GM18858 (cell line): ENCODE results near the gene ZNF451.
A peak's percentile ranks its signal among the peaks of the same experiment; 100 is the strongest.
"Not testable (repeated sequence)": the region's sequence is repeated elsewhere in the genome, so short reads cannot be mapped to it uniquely, and the experiment has no call there.

Experiments
- ATAC-seq: cut with Tn5 transposase; IDR thresholded peaks from one replicate; pipeline ENCODE4 v1.9.1; 2021; ENCODE audit not compliant: unreplicated experiment

The ZNF451 gene

DNA sequence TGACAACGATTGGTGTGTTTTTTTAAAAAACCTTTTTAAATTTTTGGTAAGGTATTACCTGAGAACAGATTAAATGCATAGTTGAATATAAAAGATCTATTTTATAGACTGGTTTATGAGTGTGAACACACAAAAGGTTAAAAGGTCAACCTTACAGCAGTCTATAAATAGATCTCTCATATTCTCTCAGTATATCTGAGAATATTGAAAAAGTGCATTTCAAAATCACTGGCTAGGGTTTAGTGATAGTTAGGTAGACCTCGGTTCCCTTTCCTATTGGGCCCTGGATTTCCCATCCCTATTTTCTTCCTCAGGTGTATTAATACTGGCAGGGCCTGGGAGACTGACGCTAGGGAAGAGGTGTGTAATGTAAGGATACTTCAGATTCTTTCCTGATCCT lies 723 bp upstream of the ZNF451 start:
- ATAC-seq, result no peak

DNA sequence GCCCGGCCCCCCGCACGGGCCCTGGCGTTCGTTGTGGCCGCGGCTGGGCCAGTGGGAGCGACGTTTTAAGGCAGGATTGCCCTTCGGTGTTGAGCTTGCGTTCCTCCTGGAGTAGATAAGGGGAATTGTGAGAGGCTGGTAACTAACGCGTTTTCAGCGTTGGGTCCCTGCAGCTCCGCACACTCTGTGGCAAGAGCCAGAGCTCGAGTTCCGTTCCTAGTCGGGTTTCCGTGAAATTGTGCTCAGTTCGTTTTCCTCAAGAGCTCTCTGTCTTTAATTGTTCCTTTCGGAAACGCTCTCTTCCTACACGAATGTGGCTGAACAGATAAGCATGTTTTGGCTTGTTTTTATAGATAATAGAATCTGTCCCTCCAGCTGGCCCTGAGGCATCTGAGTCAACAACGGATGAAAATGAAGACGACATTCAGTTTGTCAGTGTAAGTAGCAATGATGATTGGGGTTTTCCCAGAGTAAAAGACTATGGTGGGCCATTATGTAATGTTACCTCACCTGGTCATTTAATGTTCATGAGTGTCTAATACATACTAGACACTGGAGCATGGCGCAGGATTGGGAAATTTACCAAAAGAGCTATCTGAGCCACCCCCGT lies 575 bp downstream of the ZNF451 start:
- ATAC-seq, result peak; percentile 3

DNA sequence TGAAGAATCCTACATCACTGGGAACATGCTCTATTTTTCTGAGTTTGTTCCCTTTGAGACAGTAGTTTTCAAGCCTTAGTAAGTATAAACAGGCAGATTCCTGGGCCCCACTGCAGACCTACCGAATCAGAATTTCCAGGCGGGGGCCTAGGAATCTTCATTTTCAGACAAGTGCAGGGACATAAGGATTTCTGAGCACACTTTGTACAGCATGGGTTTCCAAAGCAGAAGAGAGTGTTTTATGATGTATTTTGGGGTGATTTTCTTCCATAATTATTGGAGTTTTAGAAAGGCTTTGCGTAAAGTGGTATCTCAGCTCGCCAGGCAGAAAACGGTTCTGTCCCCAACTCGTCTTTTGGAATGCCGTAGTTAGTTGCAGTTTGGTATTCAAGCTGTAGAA lies 1.4 kb downstream of the ZNF451 start:
- not testable (repeated sequence) for ATAC-seq

DNA sequence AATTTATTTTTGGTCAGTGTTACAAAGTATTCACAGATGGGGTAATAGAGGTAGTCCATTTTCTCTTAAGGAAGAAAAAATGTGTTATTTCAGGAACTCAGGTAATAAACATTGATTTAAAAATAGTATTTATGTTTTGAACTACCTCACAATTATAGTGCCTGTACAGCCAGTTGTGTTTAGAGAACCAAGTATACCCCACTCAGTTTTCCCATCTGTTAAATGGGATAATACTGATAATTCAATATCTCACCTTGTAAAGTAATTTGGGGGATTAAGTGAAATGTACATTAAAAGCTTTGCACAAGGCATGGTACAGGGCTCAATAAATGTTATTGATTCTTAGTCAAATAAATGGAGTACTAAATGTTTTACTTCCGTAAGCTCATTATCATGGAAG lies 4.7 kb downstream of the ZNF451 start:
- no peak for ATAC-seq

DNA sequence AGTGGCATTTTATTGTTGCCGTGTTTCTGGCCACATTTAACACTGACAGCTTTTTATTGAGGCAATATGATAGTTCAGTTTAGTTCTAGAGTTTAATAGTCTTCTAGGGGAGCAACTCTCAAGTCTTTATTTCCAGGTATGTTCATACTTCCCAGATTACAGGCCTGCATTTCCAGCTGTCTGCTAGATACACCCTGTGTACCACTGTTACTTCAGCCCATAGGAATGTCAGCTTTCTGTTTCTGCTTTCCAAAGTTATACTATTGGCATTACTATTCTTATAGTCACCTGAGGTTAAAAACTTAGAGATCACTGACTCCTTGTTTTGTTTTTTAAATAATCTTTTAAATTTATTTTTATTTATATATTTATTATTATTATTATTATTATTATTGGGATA lies 7.6 kb downstream of the ZNF451 start:
- no peak for ATAC-seq

DNA sequence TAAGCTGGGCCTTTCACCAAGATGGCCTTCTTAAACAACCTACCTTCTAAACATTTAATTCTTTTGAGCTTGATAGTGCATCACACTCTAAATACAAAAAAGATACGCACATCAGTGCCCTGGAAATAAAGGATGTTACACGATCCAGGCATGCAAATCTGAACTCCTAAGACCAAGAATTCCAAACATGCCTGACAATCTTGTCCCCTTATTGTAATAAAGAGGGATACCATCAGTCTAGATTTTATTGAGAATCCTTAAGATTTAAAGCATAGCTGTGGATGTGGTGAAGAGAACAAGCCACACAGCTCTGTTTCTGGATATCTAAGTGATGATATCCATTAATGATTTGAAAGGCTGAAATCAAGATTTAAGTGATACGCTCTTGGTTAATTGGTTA lies 13.0 kb downstream of the ZNF451 start:
- no peak for ATAC-seq

DNA sequence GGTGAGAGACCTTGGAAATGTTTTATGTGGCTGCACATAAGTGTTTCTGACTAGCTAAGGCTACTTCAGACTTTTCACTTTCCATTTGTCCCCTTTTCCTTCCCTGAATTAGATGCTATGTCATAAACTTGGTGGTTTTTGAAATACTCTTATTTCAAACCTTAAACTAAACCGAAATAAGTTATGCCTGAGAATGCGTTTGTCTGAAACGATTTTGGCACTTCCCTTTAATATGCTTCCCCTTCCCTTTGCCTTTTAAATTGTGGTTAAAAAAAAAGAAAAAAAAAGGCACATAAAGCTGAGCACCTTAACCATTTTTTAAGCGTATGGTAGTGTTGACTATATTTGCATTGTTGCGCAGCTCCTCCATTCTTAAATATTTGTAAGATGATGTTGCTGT lies 14.3 kb downstream of the ZNF451 start:
- ATAC-seq, result no peak

DNA sequence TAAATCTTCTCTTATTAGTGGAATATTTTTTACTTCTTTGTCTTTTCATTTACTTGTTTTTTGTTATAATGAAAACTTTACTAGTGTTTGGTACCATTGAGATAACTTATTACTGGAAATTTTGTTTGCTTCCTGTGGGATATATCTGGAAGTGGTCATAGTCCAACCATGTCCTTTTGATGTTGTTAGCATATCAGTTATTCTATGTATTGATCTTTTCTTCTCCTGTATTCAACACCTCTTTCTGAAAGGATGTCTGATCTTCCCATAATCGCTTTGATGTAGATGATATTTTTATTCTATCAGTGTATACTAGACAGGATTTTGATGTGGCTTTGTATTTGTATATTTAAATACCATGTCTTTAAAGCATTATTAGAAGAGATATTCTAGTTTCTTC lies 17.0 kb downstream of the ZNF451 start:
- no peak for ATAC-seq

DNA sequence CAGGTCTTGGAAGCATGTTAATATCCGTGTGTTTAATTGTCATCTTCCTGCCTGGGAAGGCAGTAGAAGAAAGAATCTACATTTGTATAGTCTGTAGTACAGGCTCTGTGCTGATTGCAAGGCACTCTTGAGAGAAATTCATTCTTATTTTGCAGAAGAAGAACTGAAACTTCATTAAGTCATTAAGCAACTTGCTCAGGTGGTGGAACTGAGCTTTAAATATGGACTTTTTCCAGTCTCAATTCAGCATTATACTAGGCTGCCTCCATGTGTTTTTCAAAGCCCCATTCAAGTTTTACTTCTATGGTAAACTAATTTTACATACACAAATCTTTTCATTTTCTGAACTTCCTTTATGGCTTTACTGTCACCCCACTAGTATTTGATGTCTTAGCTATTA lies 18.7 kb downstream of the ZNF451 start:
- peak; percentile 96 for ATAC-seq

DNA sequence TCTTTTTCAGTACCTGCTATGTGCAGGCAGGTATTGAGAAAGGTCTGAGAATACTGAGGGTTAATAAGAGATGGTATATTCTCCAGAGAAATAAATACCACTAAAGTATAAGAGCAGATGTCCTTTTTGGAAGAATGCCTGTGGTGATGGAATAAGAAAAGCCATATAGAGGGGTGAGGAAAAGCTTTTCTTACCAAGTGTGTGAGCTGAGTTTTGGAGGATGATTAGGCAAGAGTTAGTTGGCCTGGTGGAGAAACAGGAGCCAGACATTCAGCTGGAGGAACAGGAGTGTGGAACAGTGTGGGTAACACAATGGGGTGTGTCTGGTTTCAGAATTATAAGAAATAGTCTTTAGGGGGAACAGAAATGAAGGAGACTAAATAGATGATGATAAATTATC lies 19.9 kb downstream of the ZNF451 start:
- ATAC-seq, result no peak

DNA sequence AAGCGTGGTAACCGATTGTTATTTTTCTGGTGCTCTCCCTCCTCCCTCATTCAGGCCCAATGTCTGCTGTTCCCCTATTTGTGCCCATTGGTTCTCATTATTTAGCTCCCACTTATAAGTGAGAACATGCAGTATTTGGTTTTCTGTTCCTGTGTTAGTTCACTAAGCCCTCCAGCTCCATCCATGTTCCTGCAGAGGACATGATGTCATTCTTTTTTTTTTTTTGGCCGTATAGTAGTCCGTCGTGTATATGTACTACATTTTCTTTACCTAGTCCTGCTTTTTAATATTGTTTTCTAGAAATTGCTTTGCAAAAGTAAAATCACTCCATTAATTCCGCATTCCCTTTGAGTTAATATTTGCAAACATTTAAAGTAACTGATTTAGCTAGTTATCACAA lies 23.1 kb downstream of the ZNF451 start:
- ATAC-seq, result no peak

DNA sequence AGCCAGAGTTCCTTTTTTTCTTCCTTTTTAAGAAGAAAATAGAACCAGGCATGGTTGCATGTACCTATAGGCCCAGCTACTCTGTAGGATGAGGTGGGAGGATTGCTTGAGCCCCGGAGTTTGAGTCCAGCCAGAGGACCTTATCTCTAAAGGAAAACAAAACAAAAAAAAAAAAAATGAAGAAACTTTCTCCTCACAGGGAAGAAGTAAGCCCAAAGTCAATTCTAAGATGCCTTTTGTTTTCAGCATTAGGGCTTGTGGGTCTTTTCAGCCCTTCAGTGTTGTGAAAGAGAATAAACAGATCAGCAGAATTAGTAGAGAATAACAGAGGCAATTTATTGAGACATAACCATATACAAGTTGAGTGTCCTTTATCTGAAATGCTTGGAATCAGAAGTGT lies 26.8 kb downstream of the ZNF451 start:
- ATAC-seq, result no peak

DNA sequence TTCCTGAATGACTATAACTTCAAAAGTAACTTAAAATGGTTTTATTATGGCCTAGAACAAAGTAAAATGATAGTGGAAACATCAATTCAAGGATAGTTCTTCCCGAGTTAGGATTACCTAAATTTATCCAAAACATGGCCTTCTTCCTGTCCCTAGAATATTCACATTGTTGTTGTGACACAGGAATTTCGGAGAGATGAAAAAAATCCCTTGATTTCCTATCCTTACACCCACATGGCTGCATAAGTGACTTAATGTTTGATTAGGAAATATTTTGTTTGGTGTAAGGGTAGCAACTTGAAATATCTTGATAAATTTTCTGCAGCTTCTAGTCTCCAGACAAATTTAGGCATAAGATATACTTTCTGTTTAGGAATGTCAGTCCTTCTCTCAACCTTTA lies 27.8 kb downstream of the ZNF451 start:
- ATAC-seq, result no peak

DNA sequence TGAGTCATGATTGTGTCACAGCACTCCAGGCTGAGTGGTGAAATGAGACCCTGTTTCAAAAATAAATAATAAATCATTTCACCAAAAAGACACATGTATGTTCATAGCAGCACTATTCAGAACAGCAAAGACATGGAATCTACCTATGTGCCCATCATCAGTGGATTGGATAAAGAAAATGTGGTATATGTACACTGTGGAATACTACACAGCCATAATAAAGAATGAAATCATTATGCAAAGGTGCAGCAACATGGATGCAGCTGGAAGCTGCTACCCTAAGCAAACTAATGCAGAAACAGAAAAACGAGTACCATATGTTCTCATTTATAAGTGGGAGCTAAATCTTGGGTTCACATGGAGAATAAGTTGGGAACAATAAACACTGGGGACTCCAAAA lies 33.1 kb downstream of the ZNF451 start:
- ATAC-seq, result no peak

DNA sequence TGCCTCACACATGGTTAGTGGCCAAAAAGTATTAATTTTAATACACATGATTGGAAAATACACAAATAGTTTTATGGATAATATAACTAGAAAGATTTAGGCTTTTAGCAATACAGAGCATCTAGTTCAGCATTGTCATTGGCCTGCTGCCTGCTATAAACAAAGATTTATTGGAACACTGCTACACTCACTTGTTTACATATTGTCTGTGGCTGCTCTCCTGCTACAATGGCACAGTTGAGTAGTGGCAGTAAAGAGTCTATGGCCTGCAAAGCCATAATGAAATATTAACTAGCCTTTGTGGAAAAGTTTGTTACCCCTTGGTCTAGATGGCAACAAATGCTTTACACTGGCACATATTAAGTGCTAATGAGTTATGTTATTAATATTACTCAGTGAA lies 37.8 kb downstream of the ZNF451 start:
- ATAC-seq, result no peak

DNA sequence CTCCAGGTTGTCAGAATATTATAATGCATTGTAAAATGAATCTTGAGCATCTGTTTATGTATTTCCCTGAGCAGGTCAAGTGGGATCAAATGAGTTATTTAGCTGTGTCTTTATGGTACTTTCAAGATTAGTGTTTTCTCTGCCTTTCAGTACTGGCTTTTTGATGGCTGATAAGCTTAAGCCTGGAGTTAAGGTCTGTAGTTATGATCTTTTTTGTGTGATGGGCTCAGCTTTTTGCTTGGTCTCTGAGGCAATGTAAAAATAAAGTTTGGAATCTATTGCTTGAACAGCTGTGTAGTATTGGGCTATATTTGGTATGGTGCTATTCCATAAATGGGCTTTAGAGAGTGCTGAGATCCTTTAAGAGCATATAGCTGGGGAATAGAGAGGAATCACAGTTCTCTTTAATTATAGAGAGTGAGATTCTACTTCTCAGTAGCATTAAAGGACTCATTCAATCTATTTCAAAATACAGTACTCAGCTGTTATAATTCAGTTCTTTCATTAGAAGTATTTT lies 40.7 kb downstream of the ZNF451 start:
- no peak for ATAC-seq

DNA sequence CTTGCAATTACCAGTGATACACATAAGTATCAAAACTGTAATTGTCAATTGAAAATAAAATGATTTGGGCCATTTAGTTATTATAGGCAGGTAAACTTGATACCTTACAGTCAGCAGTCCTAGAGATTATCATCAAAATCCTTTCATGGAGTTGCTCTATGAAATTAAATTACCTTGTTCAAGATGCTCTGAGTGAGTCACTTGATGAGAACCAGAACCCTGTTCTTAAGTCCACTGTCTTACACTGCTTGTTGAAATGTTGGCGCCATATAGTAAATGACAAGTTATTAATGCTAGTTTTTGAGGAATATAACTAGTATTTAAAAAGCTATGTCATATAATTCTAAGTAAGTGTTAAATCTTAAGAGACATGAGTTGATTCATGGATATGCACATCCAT lies 45.0 kb downstream of the ZNF451 start:
- ATAC-seq, result no peak

DNA sequence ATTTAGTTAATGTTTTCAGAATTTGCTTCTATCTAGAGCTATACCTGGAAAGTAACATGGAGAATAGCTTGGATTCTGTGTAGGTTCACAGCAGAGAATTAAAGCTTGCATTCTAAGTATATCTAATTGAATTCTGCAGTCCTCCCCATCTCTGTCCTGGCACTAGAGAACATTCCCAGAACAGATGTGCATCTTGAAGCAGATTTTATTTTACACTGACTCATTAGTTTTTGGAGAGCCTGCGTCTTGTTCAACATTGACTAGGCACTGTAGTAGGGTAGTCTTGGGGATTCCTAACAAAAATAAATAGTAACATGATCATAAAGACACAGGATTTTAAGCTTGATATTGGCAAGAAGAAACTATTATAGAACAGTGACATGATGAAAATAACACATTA lies 45.9 kb downstream of the ZNF451 start:
- ATAC-seq, result no peak

DNA sequence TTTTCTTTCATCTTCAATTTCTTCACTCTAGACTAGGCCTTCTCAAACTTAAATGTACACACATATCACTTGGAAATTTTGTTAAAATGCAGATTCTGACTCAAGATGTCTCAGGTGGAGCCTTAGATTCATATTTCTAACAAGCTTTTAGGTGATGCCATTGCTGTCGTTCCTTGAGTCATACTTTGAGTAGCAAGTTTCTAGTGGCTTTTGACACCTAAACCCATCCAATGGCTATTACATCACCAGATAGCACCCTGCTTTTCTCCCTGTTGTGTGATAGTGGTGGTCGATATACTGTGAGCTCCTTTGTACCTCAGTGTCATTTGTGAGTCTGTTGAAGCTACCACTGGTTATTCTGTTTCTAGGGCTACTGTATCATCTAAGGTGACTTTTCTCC lies 47.4 kb downstream of the ZNF451 start:
- ATAC-seq, result no peak

DNA sequence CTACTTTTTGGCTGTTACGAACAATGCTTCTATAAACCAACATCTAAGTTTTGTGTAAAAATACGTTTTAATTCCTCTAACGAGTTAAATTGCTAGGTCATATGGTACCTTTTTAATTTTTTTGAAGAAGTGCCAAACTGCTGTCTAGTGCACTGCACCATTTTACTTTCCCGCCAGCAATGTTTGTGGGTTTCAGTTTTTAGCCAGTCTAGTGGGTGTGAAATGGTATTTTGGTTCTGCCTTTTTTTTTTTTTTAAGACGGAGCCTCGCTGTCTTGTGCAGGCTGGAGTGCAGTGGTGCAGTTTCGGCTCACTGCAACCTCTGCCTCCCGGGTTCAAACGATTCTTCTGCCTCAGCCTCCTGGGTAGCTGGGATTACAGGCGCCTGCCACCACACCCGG lies 48.0 kb downstream of the ZNF451 start:
- no peak for ATAC-seq

DNA sequence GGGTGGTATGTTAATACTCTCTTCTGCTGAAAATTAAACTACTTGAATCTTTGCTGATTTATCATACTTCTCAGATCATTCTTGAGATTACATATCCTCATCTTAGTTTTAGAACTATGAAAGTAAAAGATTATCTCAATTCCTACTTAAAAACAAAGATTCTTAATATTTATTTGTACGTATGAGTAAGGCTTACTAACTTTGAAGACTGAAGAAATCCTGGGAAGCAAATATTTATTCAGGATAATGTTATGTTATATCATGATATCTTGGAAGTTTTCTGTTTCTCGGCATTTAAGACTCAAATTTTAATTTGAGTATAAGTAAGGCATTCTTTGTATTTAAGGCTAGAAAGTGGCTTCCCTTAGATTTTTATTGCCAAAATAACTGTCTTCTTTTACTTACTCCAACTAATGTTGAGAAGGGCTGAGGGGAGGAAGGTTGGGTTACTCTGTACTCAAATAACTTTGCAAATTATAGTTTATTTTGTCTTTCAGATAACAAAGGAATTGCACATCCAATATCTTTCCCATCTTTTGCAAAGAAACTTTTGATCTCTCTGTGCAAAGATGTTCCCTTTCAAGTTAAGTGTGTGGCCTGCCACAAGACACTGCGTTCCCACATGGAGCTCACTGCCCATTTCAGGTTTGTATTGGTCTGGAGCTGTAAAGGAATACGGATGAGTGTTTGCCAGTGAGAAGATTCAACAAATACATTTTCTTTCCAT lies 51.6 kb downstream of the ZNF451 start:
- ATAC-seq, result no peak

DNA sequence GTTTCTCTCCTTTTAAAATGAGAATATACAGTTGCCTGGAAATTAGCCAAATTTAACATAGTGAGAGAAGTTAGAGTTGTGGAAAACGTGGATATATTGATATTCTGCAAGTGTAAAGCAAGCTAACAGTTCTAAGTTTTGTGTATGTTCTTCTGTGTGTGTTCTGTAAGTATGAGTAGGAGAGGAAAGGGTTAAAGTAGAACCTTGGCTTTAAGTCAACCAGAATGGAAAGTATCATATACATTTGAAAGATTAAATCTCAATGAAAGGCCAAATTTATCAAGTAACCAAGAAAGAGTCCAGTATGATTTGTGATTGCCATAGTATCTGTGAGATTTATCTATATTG lies 52.2 kb downstream of the ZNF451 start:
- no peak for ATAC-seq

DNA sequence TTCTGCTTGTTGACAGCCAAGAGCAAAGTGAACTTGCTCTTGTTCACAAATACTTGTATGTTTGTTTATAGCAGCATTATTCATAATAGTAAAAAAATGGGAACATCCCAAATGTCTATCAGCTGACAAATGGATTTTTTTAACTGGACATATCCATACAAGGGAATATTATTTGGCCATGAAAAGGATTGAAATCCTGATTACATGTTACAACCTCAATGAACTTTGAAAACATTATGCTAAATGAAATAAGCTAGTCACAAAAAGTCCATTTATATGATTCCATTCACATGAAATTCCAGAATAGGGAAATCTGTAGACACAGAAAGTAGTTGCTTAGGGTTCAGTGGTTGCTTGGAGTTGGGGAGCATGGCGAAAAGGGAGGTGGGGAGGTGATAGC lies 53.7 kb downstream of the ZNF451 start:
- no peak for ATAC-seq
